GM19043 (cell line): ENCODE measurements around the gene WNK1.
"Not testable (repeated sequence)": the region's sequence is repeated elsewhere in the genome, so short reads cannot be mapped to it uniquely, and the experiment has no call there.

Experiments used
- ATAC-seq: cut with Tn5 transposase; IDR thresholded peaks from one replicate; pipeline ENCODE4 v1.9.1; 2021; ENCODE audit warnings: low read depth; ENCODE audit not compliant: unreplicated experiment

The WNK1 gene

DNA sequence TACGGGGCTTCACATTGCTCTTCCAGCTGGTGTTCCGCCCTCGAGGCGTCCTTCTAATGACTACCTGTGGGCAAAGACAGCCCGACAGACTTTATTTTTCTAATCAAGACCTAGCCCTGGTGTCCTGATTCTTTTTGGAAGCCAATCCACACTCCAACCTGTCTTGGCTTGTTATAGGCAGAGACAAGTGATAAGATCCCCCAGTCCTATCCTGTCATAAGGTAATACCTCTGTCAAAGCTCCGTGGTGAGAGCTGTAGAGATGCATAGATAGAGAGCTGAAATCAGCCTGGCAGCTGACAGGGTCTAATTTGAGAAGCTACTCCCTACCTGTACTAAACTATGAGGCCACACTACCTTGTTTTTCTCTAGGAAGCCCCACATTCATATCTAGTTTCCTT, 11.5 kb upstream of the WNK1 start:
- no peak for ATAC-seq

DNA sequence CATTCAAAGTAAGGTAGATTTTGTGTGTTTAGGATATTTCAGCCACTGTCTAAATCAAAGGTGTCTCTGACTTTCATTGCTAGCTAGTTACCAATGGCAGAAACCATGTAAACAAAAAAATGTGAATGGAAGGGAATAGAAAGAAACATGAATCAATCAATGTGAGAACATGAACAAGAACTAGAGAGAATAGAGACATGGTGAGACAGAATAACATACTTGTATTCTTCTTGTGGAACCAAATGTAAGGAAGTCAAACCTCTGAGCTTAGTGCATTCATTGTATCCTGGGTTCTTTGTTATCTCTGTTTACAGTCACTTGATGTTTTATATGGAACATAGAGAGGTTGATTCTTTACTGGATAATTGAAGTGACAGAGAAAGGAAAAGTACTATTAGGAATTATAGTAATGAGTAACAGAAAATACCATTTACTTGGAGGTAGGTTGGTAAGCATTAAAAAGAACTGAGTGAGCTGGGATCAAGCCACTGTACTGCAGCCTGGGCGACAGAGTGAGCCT, 2.6 kb upstream of the WNK1 start:
- no peak for ATAC-seq

DNA sequence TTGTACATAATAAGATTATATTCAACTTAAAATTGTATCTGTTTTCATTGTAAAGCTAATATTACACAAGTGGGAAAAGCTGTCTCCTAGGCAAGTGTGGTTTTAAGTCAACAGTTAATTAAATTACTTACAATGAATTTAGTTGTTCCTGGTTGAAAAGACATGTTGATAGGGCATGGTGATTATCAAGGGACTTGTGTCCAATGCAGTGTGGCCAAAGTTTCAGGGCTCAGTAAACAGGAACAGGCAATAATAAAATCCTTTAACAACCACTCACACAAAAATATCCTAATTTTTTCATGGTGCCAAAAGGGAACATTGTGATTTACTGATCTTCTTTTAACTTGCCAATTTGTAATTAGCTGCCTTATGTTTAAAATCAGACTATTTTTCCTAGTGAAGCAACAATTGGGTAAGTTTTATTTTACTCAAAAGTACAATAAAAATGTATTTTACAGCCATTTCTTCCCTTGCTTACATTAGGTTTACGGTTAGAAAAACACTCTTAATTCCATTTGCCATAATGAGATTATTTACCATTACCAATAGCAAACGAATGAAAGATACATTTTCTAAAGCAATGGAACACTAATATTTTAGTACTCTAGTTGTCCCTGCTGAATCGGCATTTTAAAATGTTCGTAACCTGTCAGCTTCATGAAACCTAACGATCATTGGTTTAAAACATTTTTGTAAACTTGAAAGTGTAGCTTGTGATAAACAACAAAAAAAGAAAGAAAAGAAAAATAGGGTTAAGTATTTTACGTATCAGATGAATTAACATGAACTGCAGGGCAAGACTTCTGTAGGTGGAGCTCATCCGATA, 1.8 kb upstream of the WNK1 start:
- ATAC-seq: no peak

DNA sequence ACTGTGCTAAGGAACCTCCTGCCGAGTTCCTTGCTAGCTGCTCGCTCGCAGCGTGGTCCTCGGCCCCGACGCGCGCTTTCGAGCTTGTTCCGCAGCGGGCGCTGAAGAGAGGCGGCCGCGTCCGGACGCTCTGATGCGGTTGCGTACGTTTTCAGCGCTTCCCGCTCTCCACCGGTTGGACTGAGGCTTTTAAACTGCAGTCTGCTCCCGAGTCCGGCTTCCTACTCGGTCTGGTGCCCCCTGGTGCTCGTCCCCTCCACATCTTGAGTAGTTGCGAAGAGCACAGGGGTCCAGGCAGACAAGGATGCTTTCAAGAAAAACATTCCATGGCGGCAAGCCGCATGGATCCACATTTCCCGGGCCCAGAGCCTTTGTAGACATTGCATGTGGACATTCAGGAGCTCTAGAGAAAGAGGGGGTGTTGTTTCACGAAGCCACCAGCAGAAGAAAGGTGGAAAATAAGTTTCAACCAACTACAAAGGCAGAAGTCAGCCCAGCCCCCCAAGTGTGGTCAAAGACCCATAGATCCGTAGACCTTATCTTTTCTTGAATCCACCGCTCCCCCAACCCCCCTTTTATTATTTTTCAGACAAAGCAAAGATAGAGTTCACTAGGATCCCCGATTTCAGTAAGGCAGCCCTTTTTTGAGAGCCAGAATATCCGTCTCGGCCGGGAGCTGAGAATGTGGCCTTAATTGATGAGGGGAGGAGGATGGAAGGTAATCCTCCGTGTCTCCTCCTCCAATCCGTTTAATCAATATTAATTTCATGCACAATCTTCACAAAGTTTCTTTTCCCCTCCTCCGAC, 984 bp upstream of the WNK1 start:
- peak; percentile 36 for ATAC-seq

DNA sequence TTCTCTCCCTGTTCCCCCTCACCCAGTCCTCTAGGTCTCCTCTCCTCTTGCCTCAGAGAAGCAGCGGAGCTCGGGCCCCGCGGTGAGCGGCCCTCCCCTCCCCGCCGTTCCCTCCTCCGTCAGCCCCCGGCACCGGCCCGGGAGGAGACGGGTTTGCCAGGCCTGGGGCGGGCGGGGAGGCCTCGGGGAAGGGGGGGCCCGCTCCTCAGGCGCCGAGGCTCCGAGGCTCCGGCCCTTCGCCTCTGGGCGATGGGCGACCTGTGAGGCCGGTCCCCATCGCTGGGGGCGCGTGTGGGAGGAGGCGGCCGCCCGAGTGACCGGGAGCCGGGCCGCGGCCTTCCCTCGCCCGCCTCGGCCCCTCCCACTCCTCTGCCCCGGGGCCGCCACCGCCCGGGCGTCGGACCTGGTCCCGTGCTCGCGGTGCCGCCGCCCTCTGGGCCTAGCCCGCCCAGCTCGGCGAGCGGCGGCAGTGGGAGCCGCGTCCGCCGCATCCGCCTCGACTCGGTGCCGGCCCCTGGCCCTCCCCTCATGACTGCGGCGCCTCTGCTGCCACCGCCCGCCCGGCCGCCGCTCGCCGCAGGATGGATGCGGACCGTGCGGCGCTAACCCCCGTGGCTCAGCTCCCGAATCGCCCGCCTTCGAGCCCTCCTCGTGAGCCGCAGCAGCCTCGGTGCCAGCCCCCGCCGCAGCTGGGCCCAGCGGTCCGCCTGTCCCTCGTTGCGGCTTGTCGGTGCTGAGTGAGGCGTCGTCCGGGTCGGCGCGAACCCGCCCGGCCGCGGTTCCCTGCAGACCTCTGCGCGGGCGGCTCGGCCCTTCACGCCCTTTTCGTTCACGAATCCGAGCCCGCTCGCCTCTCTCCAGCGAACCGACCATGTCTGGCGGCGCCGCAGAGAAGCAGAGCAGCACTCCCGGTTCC, 574 bp downstream of the WNK1 start:
- peak; percentile 12 for ATAC-seq

DNA sequence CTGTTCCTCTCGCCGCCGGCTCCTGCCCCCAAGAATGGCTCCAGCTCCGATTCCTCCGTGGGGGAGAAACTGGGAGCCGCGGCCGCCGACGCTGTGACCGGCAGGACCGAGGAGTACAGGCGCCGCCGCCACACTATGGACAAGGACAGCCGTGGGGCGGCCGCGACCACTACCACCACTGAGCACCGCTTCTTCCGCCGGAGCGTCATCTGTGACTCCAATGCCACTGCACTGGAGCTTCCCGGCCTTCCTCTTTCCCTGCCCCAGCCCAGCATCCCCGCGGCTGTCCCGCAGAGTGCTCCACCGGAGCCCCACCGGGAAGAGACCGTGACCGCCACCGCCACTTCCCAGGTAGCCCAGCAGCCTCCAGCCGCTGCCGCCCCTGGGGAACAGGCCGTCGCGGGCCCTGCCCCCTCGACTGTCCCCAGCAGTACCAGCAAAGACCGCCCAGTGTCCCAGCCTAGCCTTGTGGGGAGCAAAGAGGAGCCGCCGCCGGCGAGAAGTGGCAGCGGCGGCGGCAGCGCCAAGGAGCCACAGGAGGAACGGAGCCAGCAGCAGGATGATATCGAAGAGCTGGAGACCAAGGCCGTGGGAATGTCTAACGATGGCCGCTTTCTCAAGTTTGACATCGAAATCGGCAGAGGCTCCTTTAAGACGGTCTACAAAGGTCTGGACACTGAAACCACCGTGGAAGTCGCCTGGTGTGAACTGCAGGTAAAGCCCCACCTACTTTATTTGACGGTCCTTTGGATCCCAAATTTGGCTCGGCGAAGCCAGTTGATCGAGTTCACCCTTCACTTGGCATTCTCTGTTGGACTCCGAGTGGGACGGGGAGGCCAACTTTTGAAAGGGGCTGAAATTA, 1.5 kb downstream of the WNK1 start:
- ATAC-seq: no peak

DNA sequence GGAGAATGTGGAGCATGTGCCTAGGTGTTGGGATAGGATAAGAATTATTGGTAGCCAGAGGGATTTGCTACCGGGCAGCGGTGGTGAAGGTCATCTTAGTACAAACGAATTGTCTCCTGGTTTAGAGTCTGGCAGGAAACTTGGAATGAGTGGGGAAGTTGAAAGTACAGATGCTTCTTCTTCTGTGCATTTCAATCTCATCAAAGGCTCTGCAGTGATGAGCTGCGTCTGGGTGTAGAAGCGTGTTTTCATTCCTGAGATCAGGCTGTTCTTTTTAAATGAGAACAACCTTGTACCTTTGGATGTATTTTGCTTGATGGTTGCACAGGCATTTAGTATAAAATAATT, 2.1 kb downstream of the WNK1 start:
- ATAC-seq: no peak

DNA sequence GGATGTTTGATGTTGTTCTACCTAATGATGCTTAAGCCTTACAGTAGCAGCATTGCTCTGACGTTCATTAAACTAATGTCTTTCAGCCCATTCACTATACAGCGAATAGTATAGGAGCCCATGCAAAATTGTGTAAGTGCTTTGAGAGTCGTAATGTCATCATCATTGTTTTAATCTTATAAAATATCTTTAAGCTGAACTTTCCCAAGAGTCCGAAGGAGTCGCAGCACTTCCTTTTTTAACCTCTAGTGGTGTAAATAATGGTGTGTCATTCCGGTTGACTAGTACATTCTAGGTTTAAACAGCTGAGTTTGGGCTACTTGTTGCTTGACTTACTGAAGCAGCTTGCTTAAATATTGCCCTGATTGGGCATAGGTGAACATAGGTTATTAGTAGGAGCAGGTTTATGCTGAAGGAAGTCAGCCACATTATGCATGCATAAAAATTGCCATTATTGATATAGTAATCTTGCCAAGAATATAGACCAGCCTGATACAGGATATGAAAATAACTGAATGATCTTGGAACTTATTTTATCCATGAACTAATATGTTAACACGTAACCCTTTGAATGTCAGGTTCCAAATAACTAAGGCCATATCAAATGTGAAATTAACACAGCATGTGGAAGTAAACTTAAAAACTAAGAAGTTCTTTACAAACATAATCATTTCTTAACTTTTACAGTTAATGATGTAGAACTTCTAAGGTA, 2.6 kb downstream of the WNK1 start:
- ATAC-seq: no peak

DNA sequence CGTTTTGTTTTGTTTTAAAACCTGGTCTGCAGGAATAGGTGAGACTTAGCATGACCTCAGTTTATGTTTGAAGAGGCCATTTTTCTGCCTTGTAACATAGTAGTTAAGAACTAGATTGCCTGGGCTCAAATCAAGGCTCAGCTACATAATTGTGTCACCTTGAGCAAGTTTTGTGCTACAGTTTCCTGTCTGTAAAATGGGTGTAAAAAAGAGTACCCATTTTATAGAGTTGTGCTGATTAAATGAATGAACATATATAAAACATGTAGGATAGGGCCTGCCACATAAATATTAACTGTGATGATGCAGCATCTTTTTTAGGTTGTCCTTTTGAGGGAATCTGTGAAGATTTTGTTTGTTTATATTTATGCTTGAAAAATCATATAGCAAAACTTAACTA, 7.2 kb downstream of the WNK1 start:
- ATAC-seq: no peak

DNA sequence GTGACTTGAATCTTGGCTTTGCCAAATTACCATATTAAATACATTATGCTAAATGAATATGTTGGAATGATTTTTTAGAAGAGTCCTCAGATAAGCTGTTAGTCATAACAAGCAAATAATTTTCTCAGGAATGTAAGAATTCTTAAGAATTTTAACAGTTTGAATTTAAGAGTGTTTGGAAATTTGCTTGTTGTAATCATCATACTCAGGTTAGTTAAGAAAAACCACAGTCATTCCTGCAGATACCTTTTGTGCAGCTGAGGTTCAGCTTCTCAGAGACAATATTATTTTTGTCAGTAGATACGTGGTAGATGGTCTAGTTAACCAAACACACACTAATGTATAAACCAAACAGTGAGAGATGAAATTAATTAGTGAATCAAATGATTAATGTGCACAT, 8.9 kb downstream of the WNK1 start:
- ATAC-seq: no peak

DNA sequence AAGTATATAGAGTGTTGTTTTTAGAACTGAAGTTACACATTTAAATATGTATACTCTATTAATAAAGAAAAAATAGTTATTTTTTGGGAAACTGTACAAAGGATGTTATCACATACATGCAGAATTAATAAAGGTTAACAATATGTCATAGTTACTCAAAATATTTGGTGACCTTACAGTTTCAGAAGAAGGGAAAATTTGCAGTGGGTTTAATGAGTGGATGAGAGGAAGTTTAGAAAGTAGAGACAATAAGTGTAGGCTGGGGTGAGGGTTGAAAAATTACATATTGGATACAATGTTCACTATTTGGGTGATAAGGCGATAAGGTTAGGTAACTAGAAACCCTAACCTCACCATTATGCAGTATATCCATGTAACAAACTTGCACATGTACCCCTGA, 13.5 kb downstream of the WNK1 start:
- no peak for ATAC-seq

DNA sequence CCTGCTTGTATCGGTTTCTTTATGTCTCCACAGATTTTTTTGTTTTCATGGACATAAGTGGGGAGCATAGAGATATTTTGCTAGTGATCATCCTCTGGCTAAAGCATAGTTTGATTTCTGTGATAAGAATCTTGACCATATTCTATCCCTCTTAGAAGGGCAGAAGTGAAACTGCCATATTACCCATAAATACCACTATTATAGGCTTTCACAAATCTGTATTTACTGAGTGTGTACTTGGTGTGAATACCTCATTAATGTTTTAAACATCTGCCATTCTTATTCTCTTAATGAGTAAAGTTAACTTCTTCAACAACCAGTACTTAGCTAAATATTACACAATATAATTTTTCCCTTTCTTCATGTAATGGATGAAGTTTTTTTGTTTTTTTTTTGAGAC, 16.1 kb downstream of the WNK1 start:
- ATAC-seq: no peak

DNA sequence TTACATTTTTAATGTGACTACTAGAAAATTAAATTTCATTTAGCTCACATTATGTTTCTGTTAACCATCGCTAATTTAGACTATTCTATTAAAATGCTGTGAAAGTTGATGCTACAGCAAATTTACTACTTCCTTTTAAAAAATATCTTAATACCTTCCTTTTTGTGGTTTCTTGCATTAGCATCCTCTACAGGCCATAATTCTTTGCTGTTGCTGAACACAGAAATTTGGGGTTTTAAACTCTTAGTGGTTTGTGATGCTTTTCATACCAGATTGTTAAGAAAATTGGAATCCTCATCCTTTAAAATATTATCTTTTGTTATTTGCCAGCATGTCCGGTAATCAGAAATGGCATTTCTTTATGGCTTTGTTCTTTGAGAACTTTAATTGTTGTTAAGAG, 18.1 kb downstream of the WNK1 start:
- no peak for ATAC-seq

DNA sequence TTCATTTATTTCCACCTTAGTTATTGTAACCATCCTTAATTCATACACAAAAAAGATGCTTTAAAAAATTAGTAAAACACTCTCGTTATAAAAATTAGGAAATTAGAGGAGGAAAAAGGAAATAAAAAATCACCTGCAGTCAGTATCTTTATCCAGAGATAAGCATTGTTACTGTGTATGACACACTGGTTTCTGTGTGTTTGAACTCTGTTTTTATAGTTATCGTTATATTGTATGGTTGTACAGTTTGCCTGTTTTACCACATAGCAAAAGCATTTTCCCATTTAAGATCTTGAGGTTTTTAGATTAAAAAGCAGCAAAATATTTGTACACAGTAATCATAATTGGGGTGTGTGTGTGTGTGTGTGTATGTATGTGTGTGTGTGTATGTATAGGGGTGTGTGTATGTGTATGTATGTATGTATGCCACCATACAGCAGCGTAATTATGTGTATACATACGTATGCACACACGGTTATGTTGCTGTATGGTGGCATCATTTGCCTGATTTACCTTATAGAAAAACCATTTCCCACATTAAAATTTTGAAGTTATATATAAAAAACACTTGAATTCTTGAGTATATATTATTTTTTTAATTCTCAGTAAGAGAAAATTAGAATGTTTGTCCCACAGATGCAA, 19.8 kb downstream of the WNK1 start:
- no peak for ATAC-seq

DNA sequence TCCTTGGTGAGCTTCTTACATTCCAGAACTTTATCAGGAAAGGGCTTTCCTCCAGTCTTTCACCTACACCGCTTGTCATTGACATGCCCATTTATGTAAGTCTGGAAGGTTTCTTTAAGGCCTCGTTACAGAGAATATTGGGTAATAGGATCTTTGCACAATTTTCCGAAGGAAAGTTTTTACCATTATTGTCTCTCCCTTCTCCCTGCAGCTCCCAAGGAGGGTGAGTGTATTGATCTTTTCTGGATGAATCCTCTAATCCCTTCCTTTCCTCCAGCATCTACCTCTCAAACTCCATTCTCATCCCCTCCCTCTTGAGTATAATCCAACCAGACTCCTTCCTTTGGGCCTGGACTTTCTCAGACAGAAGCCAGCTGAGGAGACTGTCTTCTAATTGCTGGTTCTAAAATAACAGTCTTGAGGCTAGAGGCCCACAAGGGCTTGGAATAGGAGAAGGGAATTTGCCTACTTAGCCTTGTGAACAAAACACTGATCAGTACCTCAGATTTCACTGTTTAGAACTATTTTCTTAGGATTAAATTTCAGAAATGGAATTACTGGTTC, 21.8 kb downstream of the WNK1 start:
- ATAC-seq: no peak

DNA sequence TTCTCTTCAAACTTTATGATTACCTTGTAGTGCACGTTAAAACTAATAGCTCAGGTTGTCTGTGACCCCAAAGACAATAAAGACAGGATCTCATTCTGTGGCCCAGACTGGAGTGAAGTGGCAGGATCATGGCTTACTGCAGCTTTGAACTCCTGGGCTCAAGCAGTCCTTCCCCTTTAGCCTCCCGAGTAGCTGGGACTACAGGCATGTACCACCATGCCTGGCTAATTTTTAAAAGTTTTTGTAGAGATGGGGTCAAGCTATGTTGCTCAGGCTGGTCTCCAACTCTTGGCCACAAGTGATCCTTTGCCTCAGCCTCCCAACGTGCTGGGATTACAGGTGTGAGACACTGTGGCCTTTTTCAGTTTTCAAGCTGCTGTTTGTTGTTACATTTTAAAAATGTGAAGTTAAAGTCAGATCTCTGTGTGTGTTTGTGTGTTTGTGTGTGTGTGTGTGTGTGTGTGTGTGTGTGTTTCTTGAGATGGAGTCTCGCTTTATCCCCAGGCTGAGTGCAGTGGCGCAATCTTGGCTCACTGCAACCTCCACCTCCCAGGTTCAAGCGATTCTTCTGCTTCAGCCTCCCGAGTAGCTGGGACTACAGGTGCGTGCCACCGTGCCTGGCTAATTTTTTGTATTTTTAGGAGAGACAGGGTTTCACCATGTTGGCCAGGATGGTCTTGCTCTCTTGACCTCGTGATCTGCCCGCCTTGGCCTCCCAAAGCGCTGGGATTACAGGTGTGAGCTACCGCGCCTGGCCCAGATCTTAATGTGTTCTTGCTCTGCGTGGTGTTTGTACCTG, 23.8 kb downstream of the WNK1 start:
- ATAC-seq: not testable (repeated sequence)

DNA sequence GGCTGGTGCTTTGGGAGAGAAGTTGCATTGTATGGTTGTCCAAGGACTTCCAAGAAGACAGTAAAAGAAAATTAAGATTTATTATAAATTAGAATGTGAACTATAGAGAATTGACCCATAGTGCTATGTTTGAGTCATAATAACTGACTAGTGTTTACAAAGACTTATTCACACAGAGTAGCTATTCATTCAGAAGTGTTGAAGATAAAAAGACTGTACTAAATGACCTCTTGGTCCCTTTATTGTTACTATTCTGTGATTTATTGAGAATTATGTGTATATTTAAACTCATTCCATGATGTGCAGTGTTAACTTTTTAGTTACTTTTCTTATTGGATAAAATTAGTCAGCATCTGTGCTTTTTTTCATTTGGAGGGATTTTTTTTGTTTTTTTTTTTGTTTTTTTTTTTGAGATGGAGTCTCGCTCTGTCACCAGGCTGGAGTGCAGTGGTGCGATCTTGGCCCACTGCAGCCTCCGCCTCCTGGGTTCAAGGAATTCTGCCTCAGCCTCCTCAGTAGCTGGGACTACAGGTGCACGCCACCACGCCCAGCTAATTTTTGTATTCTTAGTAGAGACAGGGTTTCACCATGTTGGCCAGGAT, 24.5 kb downstream of the WNK1 start:
- ATAC-seq: not testable (repeated sequence)
